OCI-LY3 (cell line): Measurements from ENCODE around the gene CRTAC1.

Experiments
- EZH2phosphoT487 ChIP-seq: fragments of 200-600 bp; shearing (Covaris generic); IDR thresholded peaks from 2 replicates; pipeline ENCODE4 v1.6.1; 2018; ENCODE audit warnings: antibody characterized with exemption, mixed run types, low read depth
- TF ChIP-seq, protein P1 (sequence below): fragments of 200-600, 300-600 bp; sonication (generic); IDR thresholded peaks from 2 replicates; pipeline ENCODE4 v1.5.1; 2014; ENCODE audit warnings: antibody characterized with exemption, low read length, low read depth

GRCh38 chr10:97888641-97889262, 141.7 kb downstream of the CRTAC1 start:
- TF ChIP-seq, protein P1, sequence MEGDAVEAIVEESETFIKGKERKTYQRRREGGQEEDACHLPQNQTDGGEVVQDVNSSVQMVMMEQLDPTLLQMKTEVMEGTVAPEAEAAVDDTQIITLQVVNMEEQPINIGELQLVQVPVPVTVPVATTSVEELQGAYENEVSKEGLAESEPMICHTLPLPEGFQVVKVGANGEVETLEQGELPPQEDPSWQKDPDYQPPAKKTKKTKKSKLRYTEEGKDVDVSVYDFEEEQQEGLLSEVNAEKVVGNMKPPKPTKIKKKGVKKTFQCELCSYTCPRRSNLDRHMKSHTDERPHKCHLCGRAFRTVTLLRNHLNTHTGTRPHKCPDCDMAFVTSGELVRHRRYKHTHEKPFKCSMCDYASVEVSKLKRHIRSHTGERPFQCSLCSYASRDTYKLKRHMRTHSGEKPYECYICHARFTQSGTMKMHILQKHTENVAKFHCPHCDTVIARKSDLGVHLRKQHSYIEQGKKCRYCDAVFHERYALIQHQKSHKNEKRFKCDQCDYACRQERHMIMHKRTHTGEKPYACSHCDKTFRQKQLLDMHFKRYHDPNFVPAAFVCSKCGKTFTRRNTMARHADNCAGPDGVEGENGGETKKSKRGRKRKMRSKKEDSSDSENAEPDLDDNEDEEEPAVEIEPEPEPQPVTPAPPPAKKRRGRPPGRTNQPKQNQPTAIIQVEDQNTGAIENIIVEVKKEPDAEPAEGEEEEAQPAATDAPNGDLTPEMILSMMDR = no peak
- no peak for TF ChIP-seq EZH2phosphoT487
